Ishikawa (cell line): ENCODE measurements around the gene IGFN1.

ENCODE experiments used
- EP300 ChIP-seq: IDR thresholded peaks from 2 replicates; pipeline ENCODE4 v1.6.1; 2012; ENCODE audit warnings: borderline replicate concordance
- NFIC ChIP-seq: IDR thresholded peaks from 2 replicates; pipeline ENCODE4 v1.6.1; 2012
- TAF1 ChIP-seq: IDR thresholded peaks from 2 replicates; pipeline ENCODE4 v1.6.1; 2012; ENCODE audit warnings: low read depth, mild to moderate bottlenecking
- ZBTB7A ChIP-seq: IDR thresholded peaks from 2 replicates; pipeline ENCODE4 v1.6.1; 2012; ENCODE audit warnings: low read depth

DNA sequence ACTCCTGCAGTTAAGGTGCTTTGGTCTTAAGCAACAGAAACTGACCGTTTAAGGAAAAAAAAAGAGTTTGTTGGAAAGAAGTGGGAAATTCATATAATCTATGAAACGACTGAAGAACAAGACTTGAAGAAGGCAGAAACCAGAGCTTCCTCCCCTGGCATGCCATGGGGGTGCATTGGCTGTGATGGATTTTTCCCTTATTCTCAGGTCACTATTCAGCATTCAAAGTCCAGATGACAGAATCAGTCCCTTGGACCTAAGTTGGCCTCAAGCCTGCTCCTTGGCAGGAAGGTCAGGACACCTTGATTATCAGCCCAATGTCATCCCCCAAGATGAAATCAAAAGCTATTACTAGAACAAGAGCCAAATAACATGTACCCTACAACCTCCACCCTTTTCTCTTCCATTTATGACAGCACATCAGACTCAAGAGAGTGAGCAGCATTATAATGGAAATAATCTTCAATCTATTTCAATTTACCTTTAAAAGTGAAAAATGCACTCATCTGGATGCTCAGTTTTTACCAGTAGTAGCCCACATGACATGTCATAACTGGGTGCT is 20.6 kb upstream of the IGFN1 start:
- no peak for TF ChIP-seq NFIC
- TF ChIP-seq ZBTB7A = no peak
- no peak for TF ChIP-seq EP300
- TF ChIP-seq TAF1 = no peak; the same call in 1 of the 2 replicates
